Left forelimb (tissue), 1 donor: ENCODE data around the gene HPCAL1.

Experiments
- DNase-seq: peaks from one replicate; pipeline ENCODE4 v3.0.0-alpha.2; 2018; ENCODE audit warnings: low spot score

HPCAL1 gene

GRCh38 chr2:10370895-10371294 is 68.2 kb downstream of the HPCAL1 start:
- no peak for DNase-seq

- no peak for DNase-seq
Observed at GRCh38 chr2:10371441-10372196, 68.9 kb downstream of the HPCAL1 start.

GRCh38 chr2:10372203-10372861 is 69.6 kb downstream of the HPCAL1 start:
- DNase-seq, result no peak

GRCh38 chr2:10372862-10373240 is 70.1 kb downstream of the HPCAL1 start:
- DNase-seq, result no peak

- no peak for DNase-seq
Observed at GRCh38 chr2:10373931-10374330, 71.2 kb downstream of the HPCAL1 start.

- DNase-seq, result no peak
Observed at GRCh38 chr2:10374362-10374943, 71.7 kb downstream of the HPCAL1 start.

- no peak for DNase-seq
Observed at GRCh38 chr2:10375570-10376281, 73.0 kb downstream of the HPCAL1 start.

- DNase-seq, result no peak
Observed at GRCh38 chr2:10377052-10377746, 74.5 kb downstream of the HPCAL1 start.

GRCh38 chr2:10377747-10378085 is 75.0 kb downstream of the HPCAL1 start:
- no peak for DNase-seq

- DNase-seq, result no peak
Observed at GRCh38 chr2:10378189-10378588, 75.5 kb downstream of the HPCAL1 start.

- DNase-seq, result no peak
Observed at GRCh38 chr2:10380048-10380926, 77.6 kb downstream of the HPCAL1 start.

GRCh38 chr2:10381997-10382353 is 79.3 kb downstream of the HPCAL1 start:
- no peak for DNase-seq

GRCh38 chr2:10382354-10383061 is 79.8 kb downstream of the HPCAL1 start:
- no peak for DNase-seq

- DNase-seq, result no peak
Observed at GRCh38 chr2:10383960-10384734, 81.4 kb downstream of the HPCAL1 start.

- no peak for DNase-seq
Observed at GRCh38 chr2:10385501-10385900, 82.8 kb downstream of the HPCAL1 start.

- no peak for DNase-seq
Observed at GRCh38 chr2:10385933-10386773, 83.4 kb downstream of the HPCAL1 start.

- no peak for DNase-seq
Observed at GRCh38 chr2:10387033-10387432, 84.3 kb downstream of the HPCAL1 start.

GRCh38 chr2:10388954-10389560 is 86.4 kb downstream of the HPCAL1 start:
- no peak for DNase-seq
